Measurements from ENCODE around the gene CREB3L1.

Gene CREB3L1

GRCh38 chr11:46327829-46328228 is 50.4 kb downstream of the CREB3L1 start:
- H3K27ac ChIP-seq: no peak overlapping the region
- ChIA-PET POLR2A (ENCODE audit: low non-redundant PET) (no interaction called here), CTCF (no interaction called here)
- TF ChIP-seq CTCF (conservative IDR thresholded peaks at IDR 0.05; ENCODE audit: low read depth): no peak
- no peak for DNase-seq (ENCODE audit: low spot score)

- H3K27ac ChIP-seq: no peak overlapping the region
- ChIA-PET POLR2A (ENCODE audit: low non-redundant PET) (no interaction called here), CTCF (interaction anchor here (0.5 to 1.0 kb wide), 4 partner anchors 46 to 823 kb away, joined by 3 to 4 read pairs (median 3); no protein-coding TSS in a partner anchor)
- TF ChIP-seq CTCF (conservative IDR thresholded peaks at IDR 0.05; ENCODE audit: low read depth): no peak
- DNase-seq (ENCODE audit: low spot score): no peak
Observed at GRCh38 chr11:46330154-46330553, 52.7 kb downstream of the CREB3L1 start.

- TF ChIP-seq CTCF (conservative IDR thresholded peaks at IDR 0.05; ENCODE audit: low read depth): no peak
- H3K27ac ChIP-seq: no peak overlapping the region
- ChIA-PET POLR2A (ENCODE audit: low non-redundant PET) (no interaction called here), CTCF (interaction anchor here (1.0 kb wide), 1 partner anchor 91 kb away, joined by 3 read pairs; no protein-coding TSS in a partner anchor)
- no peak for DNase-seq (ENCODE audit: low spot score)
Observed at GRCh38 chr11:46330563-46331281, 53.3 kb downstream of the CREB3L1 start.

- POLR2A ChIA-PET (ENCODE audit: low non-redundant PET): no interaction called here
- CTCF ChIA-PET: interaction anchor here (1.0 kb wide), 1 partner anchor 92 kb away, joined by 3 read pairs; no protein-coding TSS in a partner anchor
- H3K27ac ChIP-seq: no peak overlapping the region
- TF ChIP-seq CTCF (conservative IDR thresholded peaks at IDR 0.05; ENCODE audit: low read depth): no peak
- no peak for DNase-seq (ENCODE audit: low spot score)
Observed at GRCh38 chr11:46331282-46331984, 54.0 kb downstream of the CREB3L1 start.

- POLR2A ChIA-PET (ENCODE audit: low non-redundant PET): interaction anchor here (1.0 kb wide), 1 partner anchor 8 kb away, joined by 4 read pairs; no protein-coding TSS in a partner anchor
- CTCF ChIA-PET: interaction anchor here (0.9 to 1.0 kb wide), 2 partner anchors 9 to 93 kb away, joined by 3 to 4 read pairs; no protein-coding TSS in a partner anchor
- no peak for TF ChIP-seq CTCF (conservative IDR thresholded peaks at IDR 0.05; ENCODE audit: low read depth)
- no peak overlapping the region for H3K27ac ChIP-seq
- DNase-seq (ENCODE audit: low spot score): no peak
Observed at GRCh38 chr11:46332093-46332567, 54.7 kb downstream of the CREB3L1 start.

GRCh38 chr11:46332568-46333393 is 55.3 kb downstream of the CREB3L1 start:
- POLR2A ChIA-PET (ENCODE audit: low non-redundant PET): interaction anchor here (1.0 kb wide), 1 partner anchor 9 kb away, joined by 4 read pairs; no protein-coding TSS in a partner anchor

More at GRCh38 chr11:46332568-46333393, 55.3 kb downstream of the CREB3L1 start:
- TF ChIP-seq CTCF (conservative IDR thresholded peaks at IDR 0.05; ENCODE audit: low read depth): no peak
- no peak for DNase-seq (ENCODE audit: low spot score)
- H3K27ac ChIP-seq: no peak overlapping the region
- CTCF ChIA-PET: interaction anchor here (0.5 to 1.0 kb wide), 3 partner anchors 9 to 189 kb away, joined by 3 to 4 read pairs (median 3); no protein-coding TSS in a partner anchor
